ENCODE data around the gene SIX2.

DNA sequence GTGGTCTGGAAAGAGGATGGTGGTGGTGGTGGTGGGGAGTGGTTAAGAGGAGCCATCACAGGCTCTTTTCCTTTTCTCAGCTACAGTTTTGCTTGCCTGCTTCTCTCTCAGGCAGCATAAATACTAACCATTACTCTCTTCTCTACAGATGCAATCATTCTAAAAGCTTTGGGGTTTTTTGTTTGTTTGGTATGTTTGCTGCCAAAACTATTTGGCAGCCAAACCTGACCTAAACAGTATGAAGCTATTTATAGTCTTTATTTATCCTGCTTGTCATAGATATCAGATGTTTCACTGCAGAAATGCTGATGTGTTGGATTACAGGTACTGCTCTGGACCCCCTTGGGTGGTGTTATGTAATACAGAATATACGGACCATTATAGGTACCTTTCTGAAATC lies 52.4 kb downstream of the SIX2 start:
- TF ChIP-seq CTCF (IDR thresholded peaks at IDR 0.05; ENCODE audit: insufficient read depth, low read length, poor library complexity, severe bottlenecking), result no peak
- no peak for TF ChIP-seq EZH2phosphoT487 (conservative IDR thresholded peaks at IDR 0.05; ENCODE audit: low read length)
